ENCODE results near the gene PPIF.

PPIF gene

GRCh38 chr10:79321951-79322350, 25.3 kb upstream of the PPIF start:
- Histone ChIP-seq H2AFZ (ENCODE audit: low read depth, low read length) (no peak overlapping the region), H3K14ac (ENCODE audit: low read length in 2 of 2) (no peak overlapping the region), H4K8ac (ENCODE audit: low read length) (no peak overlapping the region), H2BK12ac (ENCODE audit: low read length in 2 of 2) (peak overlapping the region; percentile 56 to 85), H2BK15ac (ENCODE audit: low read depth, poor library complexity, severe bottlenecking) (no peak overlapping the region), H3K36me3 (ENCODE audit: control insufficient read depth in 1 of 2, insufficient read depth in 2 of 2, low read depth in 1 of 2, low read length in 2 of 2) (no peaks in the 10 kb centered on the region), H4K91ac (ENCODE audit: low read length) (no peak overlapping the region), H3K18ac (ENCODE audit: low read depth in 1 of 2, low read length in 2 of 2) (peak overlapping the region in 1 of 2 experiments; percentile 68), H3K79me1 (replicated peaks; ENCODE audit: low read length, poor library complexity, severe bottlenecking) (no peaks in the 10 kb centered on the region), H3K4me1 (ENCODE audit: control insufficient read depth, insufficient read depth, low read depth, low read length) (peaks cover 30% of the 10 kb centered on the region), H2BK120ac (ENCODE audit: low read depth, low read length) (no peak overlapping the region), H3K9ac (ENCODE audit: low read length) (no peak overlapping the region), H3K23ac (ENCODE audit: low read length in 2 of 2) (no peak overlapping the region), H2BK5ac (ENCODE audit: low read depth, low read length, poor library complexity, severe bottlenecking) (no peak overlapping the region), H3K27ac (ENCODE audit: low read length, poor library complexity, severe bottlenecking) (no peak overlapping the region), H3K4ac (ENCODE audit: low read depth in 1 of 2, low read length in 2 of 2) (no peak overlapping the region), H3K4me3 (ENCODE audit: insufficient read depth in 1 of 2, low read depth in 1 of 2, low read length in 2 of 2) (no peak overlapping the region), H3K27me3 (ENCODE audit: control insufficient read depth in 1 of 2, insufficient read depth in 1 of 2, low read length in 2 of 2) (no peaks in the 10 kb centered on the region), H3K9me3 (ENCODE audit: control insufficient read depth, low read length) (no peaks in the 10 kb centered on the region), H2AK5ac (ENCODE audit: low read length, severe bottlenecking) (peak overlapping the region; percentile 12), H3K4me2 (ENCODE audit: low read length, poor library complexity, severe bottlenecking) (no peak overlapping the region)
- no peak for DNase-seq

GRCh38 chr10:79322616-79323543, 24.4 kb upstream of the PPIF start:
- peak overlapping the region in 1 of 2 experiments; percentile 84 for H3K14ac ChIP-seq (ENCODE audit: low read length in 2 of 2)
- no peak overlapping the region for H2BK120ac ChIP-seq (ENCODE audit: low read depth, low read length)
- H3K27me3 ChIP-seq (ENCODE audit: control insufficient read depth in 1 of 2, insufficient read depth in 1 of 2, low read length in 2 of 2) = no peaks in the 10 kb centered on the region
- H3K9ac ChIP-seq (ENCODE audit: low read length) = no peak overlapping the region
- no peak overlapping the region for H2AFZ ChIP-seq (ENCODE audit: low read depth, low read length)
- H3K4me3 ChIP-seq (ENCODE audit: insufficient read depth in 1 of 2, low read depth in 1 of 2, low read length in 2 of 2) = no peak overlapping the region
- H3K23ac ChIP-seq (ENCODE audit: low read length in 2 of 2) = no peak overlapping the region
- no peak overlapping the region for H2BK5ac ChIP-seq (ENCODE audit: low read depth, low read length, poor library complexity, severe bottlenecking)
- peak overlapping the region; percentile 73 for H4K8ac ChIP-seq (ENCODE audit: low read length)
- H2BK12ac ChIP-seq (ENCODE audit: low read length in 2 of 2) = peak overlapping the region; percentile 75 to 85
- H3K79me1 ChIP-seq (replicated peaks; ENCODE audit: low read length, poor library complexity, severe bottlenecking) = no peaks in the 10 kb centered on the region
- peak overlapping the region; percentile 31 for H4K91ac ChIP-seq (ENCODE audit: low read length)
- peaks cover 23% of the 10 kb centered on the region for H3K4me1 ChIP-seq (ENCODE audit: control insufficient read depth, insufficient read depth, low read depth, low read length)
- H2BK15ac ChIP-seq (ENCODE audit: low read depth, poor library complexity, severe bottlenecking) = no peak overlapping the region
- H3K18ac ChIP-seq (ENCODE audit: low read depth in 1 of 2, low read length in 2 of 2) = peak overlapping the region; percentile 40 to 71
- peak; percentile 87 for DNase-seq
- no peaks in the 10 kb centered on the region for H3K36me3 ChIP-seq (ENCODE audit: control insufficient read depth in 1 of 2, insufficient read depth in 2 of 2, low read depth in 1 of 2, low read length in 2 of 2)
- H3K4ac ChIP-seq (ENCODE audit: low read depth in 1 of 2, low read length in 2 of 2) = peak overlapping the region; percentile 1 to 84
- H3K27ac ChIP-seq (ENCODE audit: low read length, poor library complexity, severe bottlenecking) = no peak overlapping the region
- H2AK5ac ChIP-seq (ENCODE audit: low read length, severe bottlenecking) = no peak overlapping the region
- WGBS = 71% methylated on average over 15 of the region's 15 CpGs
- H3K9me3 ChIP-seq (ENCODE audit: control insufficient read depth, low read length) = no peaks in the 10 kb centered on the region
- H3K4me2 ChIP-seq (ENCODE audit: low read length, poor library complexity, severe bottlenecking) = no peak overlapping the region

GRCh38 chr10:79323602-79324001, 23.7 kb upstream of the PPIF start:
- H2BK120ac ChIP-seq (ENCODE audit: low read depth, low read length) = no peak overlapping the region
- H4K8ac ChIP-seq (ENCODE audit: low read length) = peak overlapping the region; percentile 43
- 100% methylated on average over 1 of the region's 1 CpG for WGBS

GRCh38 chr10:79324032-79324695, 23.1 kb upstream of the PPIF start:
- 93% methylated on average over 9 of the region's 10 CpGs for WGBS
- Histone ChIP-seq H2AFZ (ENCODE audit: low read depth, low read length) (no peak overlapping the region), H4K8ac (ENCODE audit: low read length) (no peak overlapping the region), H3K14ac (ENCODE audit: low read length in 2 of 2) (no peak overlapping the region), H3K27me3 (ENCODE audit: control insufficient read depth in 1 of 2, insufficient read depth in 1 of 2, low read length in 2 of 2) (no peaks in the 10 kb centered on the region), H2BK12ac (ENCODE audit: low read length in 2 of 2) (peak overlapping the region; percentile 23 to 56), H3K27ac (ENCODE audit: low read length, poor library complexity, severe bottlenecking) (no peak overlapping the region), H3K4me1 (ENCODE audit: control insufficient read depth, insufficient read depth, low read depth, low read length) (peaks cover 24% of the 10 kb centered on the region), H3K9me3 (ENCODE audit: control insufficient read depth, low read length) (no peaks in the 10 kb centered on the region), H2BK15ac (ENCODE audit: low read depth, poor library complexity, severe bottlenecking) (no peak overlapping the region), H3K23ac (ENCODE audit: low read length in 2 of 2) (no peak overlapping the region), H2AK5ac (ENCODE audit: low read length, severe bottlenecking) (no peak overlapping the region), H2BK5ac (ENCODE audit: low read depth, low read length, poor library complexity, severe bottlenecking) (no peak overlapping the region), H3K36me3 (ENCODE audit: control insufficient read depth in 1 of 2, insufficient read depth in 2 of 2, low read depth in 1 of 2, low read length in 2 of 2) (no peaks in the 10 kb centered on the region), H2BK120ac (ENCODE audit: low read depth, low read length) (no peak overlapping the region), H3K4me3 (ENCODE audit: insufficient read depth in 1 of 2, low read depth in 1 of 2, low read length in 2 of 2) (no peak overlapping the region), H3K18ac (ENCODE audit: low read depth in 1 of 2, low read length in 2 of 2) (peak overlapping the region in 1 of 2 experiments; percentile 46), H4K91ac (ENCODE audit: low read length) (no peak overlapping the region), H3K4ac (ENCODE audit: low read depth in 1 of 2, low read length in 2 of 2) (peak overlapping the region; percentile 37 to 60), H3K9ac (ENCODE audit: low read length) (peak overlapping the region; percentile 7), H3K4me2 (ENCODE audit: low read length, poor library complexity, severe bottlenecking) (no peak overlapping the region), H3K79me1 (replicated peaks; ENCODE audit: low read length, poor library complexity, severe bottlenecking) (no peaks in the 10 kb centered on the region)
- DNase-seq = no peak

More at GRCh38 chr10:79323602-79324001, 23.7 kb upstream of the PPIF start:
- Histone ChIP-seq H3K18ac (ENCODE audit: low read depth in 1 of 2, low read length in 2 of 2) (peak overlapping the region; percentile 47 to 71), H3K4me3 (ENCODE audit: insufficient read depth in 1 of 2, low read depth in 1 of 2, low read length in 2 of 2) (no peak overlapping the region), H3K9ac (ENCODE audit: low read length) (peak overlapping the region; percentile 7), H3K27me3 (ENCODE audit: control insufficient read depth in 1 of 2, insufficient read depth in 1 of 2, low read length in 2 of 2) (no peaks in the 10 kb centered on the region), H2BK15ac (ENCODE audit: low read depth, poor library complexity, severe bottlenecking) (no peak overlapping the region), H3K36me3 (ENCODE audit: control insufficient read depth in 1 of 2, insufficient read depth in 2 of 2, low read depth in 1 of 2, low read length in 2 of 2) (no peaks in the 10 kb centered on the region), H4K91ac (ENCODE audit: low read length) (no peak overlapping the region), H2AFZ (ENCODE audit: low read depth, low read length) (no peak overlapping the region), H3K4me1 (ENCODE audit: control insufficient read depth, insufficient read depth, low read depth, low read length) (peaks cover 20% of the 10 kb centered on the region), H3K23ac (ENCODE audit: low read length in 2 of 2) (no peak overlapping the region), H2AK5ac (ENCODE audit: low read length, severe bottlenecking) (no peak overlapping the region), H2BK12ac (ENCODE audit: low read length in 2 of 2) (peak overlapping the region; percentile 56 to 85), H2BK5ac (ENCODE audit: low read depth, low read length, poor library complexity, severe bottlenecking) (no peak overlapping the region), H3K4ac (ENCODE audit: low read depth in 1 of 2, low read length in 2 of 2) (peak overlapping the region in 1 of 2 experiments; percentile 60), H3K4me2 (ENCODE audit: low read length, poor library complexity, severe bottlenecking) (no peak overlapping the region), H3K79me1 (replicated peaks; ENCODE audit: low read length, poor library complexity, severe bottlenecking) (no peaks in the 10 kb centered on the region), H3K9me3 (ENCODE audit: control insufficient read depth, low read length) (no peaks in the 10 kb centered on the region), H3K14ac (ENCODE audit: low read length in 2 of 2) (no peak overlapping the region), H3K27ac (ENCODE audit: low read length, poor library complexity, severe bottlenecking) (no peak overlapping the region)
- DNase-seq = no peak
